HepG2 (cell line): ENCODE measurements around the gene OVOL2. TPM values are rescaled to one million over a fixed set of nuclear protein-coding genes. Genes with fewer than 3 reads are reported as not detected.
A peak's percentile ranks its signal among the peaks of the same experiment; 100 is the strongest.

ENCODE experiments used
- EP300 ChIP-seq, 3 experiments: sonication (generic) in 1 of 3; formaldehyde crosslinking in 1 of 3; IDR thresholded peaks; 2 replicates each; pipeline versions ENCODE4 v1.5.1 to v1.6.1; 2011 to 2020; ENCODE audit warnings: low read depth in 2 of 3, low read length in 2 of 3, borderline replicate concordance in 1 of 3, improper control_type of control experiment in 1 of 3, mild to moderate bottlenecking in 1 of 3, missing genetic modification reagents in 1 of 3, moderate library complexity in 1 of 3
- IKZF5 ChIP-seq: IDR thresholded peaks from 2 replicates; pipeline ENCODE4 v1.6.1; 2018; ENCODE audit warnings: missing genetic modification reagents, mild to moderate bottlenecking, missing compliant biosample characterization
- IRX3 ChIP-seq: sonication (generic); formaldehyde crosslinking; IDR thresholded peaks from 2 replicates; pipeline ENCODE4 v1.8.1; 2023; ENCODE audit warnings: mild to moderate bottlenecking, low read depth, missing genetic modification reagents, borderline replicate concordance
- KLF15 ChIP-seq: sonication (generic); formaldehyde crosslinking; IDR thresholded peaks from 2 replicates; pipeline ENCODE4 v1.8.1; 2023; ENCODE audit warnings: borderline replicate concordance, mild to moderate bottlenecking, inconsistent platforms, missing genetic modification reagents, mixed read lengths
- KMT2A ChIP-seq: sonication (generic); formaldehyde crosslinking; IDR thresholded peaks from 2 replicates; pipeline ENCODE4 v1.4.0; 2020; ENCODE audit warnings: missing genetic modification reagents
- LCORL ChIP-seq, 2 experiments: fragments of 450-650 bp in 1 of 2; sonication (generic) in 1 of 2; formaldehyde crosslinking in 1 of 2; IDR thresholded peaks; 2 replicates each; pipeline versions ENCODE4 v1.5.0 to v1.6.1; 2017 to 2020; ENCODE audit warnings: antibody characterized with exemption in 1 of 2, missing genetic modification reagents in 1 of 2
- MTERF4 ChIP-seq: sonication (generic); formaldehyde crosslinking; IDR thresholded peaks from 2 replicates; pipeline ENCODE4 v1.8.0; 2023; ENCODE audit warnings: mild to moderate bottlenecking, missing genetic modification reagents
- NFIB ChIP-seq: sonication (generic); formaldehyde crosslinking; IDR thresholded peaks from 2 replicates; pipeline ENCODE4 v1.9.0; 2021; ENCODE audit warnings: missing genetic modification reagents, mild to moderate bottlenecking, borderline replicate concordance
- NFYB ChIP-seq: sonication (generic); formaldehyde crosslinking; IDR thresholded peaks from 2 replicates; pipeline ENCODE4 v1.4.0; 2020; ENCODE audit warnings: missing genetic modification reagents
- PHF20 ChIP-seq: sonication (generic); formaldehyde crosslinking; IDR thresholded peaks from 2 replicates; pipeline ENCODE4 v1.5.0; 2020; ENCODE audit warnings: mild to moderate bottlenecking, missing genetic modification reagents
- POLR2G ChIP-seq: fragments of 200-400 bp; formaldehyde crosslinking; IDR thresholded peaks from 2 replicates; pipeline ENCODE4 v1.6.1; 2018; ENCODE audit warnings: mild to moderate bottlenecking, low read depth, low read length, moderate library complexity
- RNF2 ChIP-seq: fragments of 450-650 bp; conservative IDR thresholded peaks from 2 replicates; pipeline ENCODE4 v1.6.1; 2016; ENCODE audit warnings: low read depth
- TFE3 ChIP-seq: IDR thresholded peaks from 2 replicates; pipeline ENCODE4 v1.6.1; 2016
- TGIF2 ChIP-seq: IDR thresholded peaks from 2 replicates; pipeline ENCODE4 v1.6.1; 2016; ENCODE audit warnings: control low read depth, missing compliant biosample characterization
- U2AF2 ChIP-seq: fragments of 200-400 bp; formaldehyde crosslinking; IDR thresholded peaks from 2 replicates; pipeline ENCODE4 v1.6.1; 2017; ENCODE audit warnings: low read depth, mild to moderate bottlenecking, low read length
- ZBTB37 ChIP-seq: sonication (generic); formaldehyde crosslinking; IDR thresholded peaks from 2 replicates; pipeline ENCODE4 v1.4.0; 2020; ENCODE audit warnings: mild to moderate bottlenecking, missing genetic modification reagents
- ZIK1 ChIP-seq: sonication (generic); formaldehyde crosslinking; IDR thresholded peaks from 2 replicates; pipeline ENCODE4 v1.5.0; 2020; ENCODE audit warnings: mild to moderate bottlenecking, low read depth, missing genetic modification reagents, borderline replicate concordance
- ZNF292 ChIP-seq: sonication (generic); formaldehyde crosslinking; IDR thresholded peaks from 2 replicates; pipeline ENCODE4 v1.8.1; 2022; ENCODE audit warnings: mild to moderate bottlenecking, low read depth, missing genetic modification reagents, borderline replicate concordance
- ZNF414 ChIP-seq: sonication (generic); formaldehyde crosslinking; IDR thresholded peaks from 2 replicates; pipeline ENCODE4 v1.5.0; 2020; ENCODE audit warnings: missing genetic modification reagents
- ZNF484 ChIP-seq: sonication (generic); formaldehyde crosslinking; IDR thresholded peaks from 2 replicates; pipeline ENCODE4 v1.5.1; 2020; ENCODE audit warnings: mild to moderate bottlenecking, low read depth, missing genetic modification reagents, borderline replicate concordance
- ZNF605 ChIP-seq: sonication (generic); formaldehyde crosslinking; IDR thresholded peaks from 2 replicates; pipeline ENCODE4 v1.8.0; 2022; ENCODE audit warnings: mild to moderate bottlenecking, missing genetic modification reagents
- ZNF740 ChIP-seq: sonication (generic); formaldehyde crosslinking; IDR thresholded peaks from 2 replicates; pipeline ENCODE4 v1.4.0; 2020; ENCODE audit warnings: missing genetic modification reagents
- polyA plus RNA-seq, 8 experiments: library from polyadenylated mRNA; depleted of rRNA in 3 of 8; stranded (reverse) in 7 of 8; unstranded in 1 of 8; fragments of >200 nt; fragmentation: Illumina TruSeq in 4 of 8; extraction: Trizol in 4 of 8; gene quantifications; 2 replicates each; pipeline versions ENCODE4 v1.2.1 to v1.2.3, GENCODE V29; 2011 to 2016; ENCODE audit warnings: low read depth in 4 of 8, missing spikeins in 1 of 8, mixed read lengths in 1 of 8; ENCODE audit not compliant: insufficient read depth in 1 of 8
- total RNA-seq, 5 experiments: library from RNA; depleted of rRNA; stranded (reverse); fragments of >200 nt; fragmentation: Illumina TruSeq; extraction: Trizol; gene quantifications; 2 replicates each; pipeline ENCODE4 v1.2.3, GENCODE V29; 2016; ENCODE audit warnings: low read depth in 1 of 5

Gene OVOL2
- total and polyA plus RNA-seq, 2 of the 13 experiments (the other 11 are each of a cell fraction or from before 2014, with no cell fraction given): 0.20 to 0.31 TPM

- TF ChIP-seq PHF20 (CRISPR knock-in tag) (no peak), EP300 (IDR thresholded peaks at IDR 0.05; ENCODE audit: low read depth in 2 of 2, low read length in 2 of 2) (peak in 1 of 2 experiments; percentile 50; a peak in 1 of 4 replicates), EP300 (CRISPR knock-in tag; IDR thresholded peaks at IDR 0.05; ENCODE audit: borderline replicate concordance) (0 out of 2 replicates have a peak, but pooled peaks have one; percentile 40), KMT2A (CRISPR knock-in tag) (no peak), ZIK1 (CRISPR knock-in tag) (no peak), ZNF292 (CRISPR knock-in tag) (no peak; the same call in 1 of the 2 replicates), MTERF4 (no peak), NFYB (no peak), IKZF5 (CRISPR knock-in tag) (0 out of 2 replicates have a peak, but pooled peaks have one; percentile 40), ZNF740 (CRISPR knock-in tag) (no peak), KLF15 (CRISPR knock-in tag) (no peak), ZNF605 (CRISPR knock-in tag) (no peak), NFIB (no peak), RNF2 (peak; percentile 54; the same call in 1 of the 2 replicates), TFE3 (peak; percentile 85), ZNF414 (CRISPR knock-in tag) (no peak), ZNF484 (CRISPR knock-in tag) (no peak), U2AF2 (no peak), IRX3 (CRISPR knock-in tag) (no peak), LCORL (IDR thresholded peaks at IDR 0.05) (no peak), LCORL (CRISPR knock-in tag; IDR thresholded peaks at IDR 0.05) (peak; percentile 67), POLR2G (no peak), TGIF2 (0 out of 2 replicates have a peak, but pooled peaks have one; percentile 28), ZBTB37 (CRISPR knock-in tag) (peak; percentile 89; the same call in 1 of the 2 replicates)
Measured at GRCh38 chr20:18001131-18001921, 56.4 kb downstream of the OVOL2 start (continued).
